H1 (cell line): Measurements from ENCODE around the gene FAM53B.

Experiments used
- CBX5 ChIP-seq: fragments of 300-800, 300-1000 bp; sonication (generic); IDR thresholded peaks from 2 replicates; pipeline ENCODE4 v1.7.1; 2016; ENCODE audit warnings: antibody characterized with exemption, low read length, low read depth
- CTCF ChIP-seq, 3 experiments: IDR thresholded peaks; 1 replicate in 2 of 3; 2 replicates in 1 of 3; pipeline versions ENCODE4 v1.5.1 to v1.6.1; 2011; ENCODE audit warnings: low read length in 3 of 3, mild to moderate bottlenecking in 3 of 3, inconsistent platforms in 2 of 3, low read depth in 1 of 3, moderate library complexity in 1 of 3; ENCODE audit not compliant: insufficient read depth in 1 of 3; ENCODE audit errors: control extremely low read depth in 1 of 3
- EP300 ChIP-seq, 2 experiments: IDR thresholded peaks; 1 replicate in 1 of 2; 2 replicates in 1 of 2; pipeline ENCODE4 v1.6.1; 2011 to 2012; ENCODE audit warnings: low read depth in 2 of 2, low read length in 2 of 2, mild to moderate bottlenecking in 2 of 2, borderline replicate concordance in 1 of 2, inconsistent platforms in 1 of 2, moderate library complexity in 1 of 2
- HDAC6 ChIP-seq: IDR thresholded peaks from one replicate; pipeline ENCODE4 v1.7.1; 2012; ENCODE audit warnings: low read depth, mild to moderate bottlenecking, inconsistent platforms, low read length, moderate library complexity
- POLR2A ChIP-seq, 2 experiments: IDR thresholded peaks; 1 replicate in 1 of 2; 2 replicates in 1 of 2; pipeline ENCODE4 v1.6.1; 2011; ENCODE audit warnings: low read depth in 2 of 2, low read length in 2 of 2, mild to moderate bottlenecking in 2 of 2; ENCODE audit errors: control extremely low read depth in 1 of 2
- RAD21 ChIP-seq, 2 experiments: IDR thresholded peaks in 1 of 2; conservative IDR thresholded peaks in 1 of 2; 2 replicates each; pipeline ENCODE4 v1.6.1; 2011; ENCODE audit warnings: low read depth in 2 of 2, low read length in 2 of 2, improper control_type of control experiment in 1 of 2, inconsistent platforms in 1 of 2, mild to moderate bottlenecking in 1 of 2, moderate library complexity in 1 of 2
- YY1 ChIP-seq: IDR thresholded peaks from 2 replicates; pipeline ENCODE4 v1.6.1; 2011; ENCODE audit warnings: low read depth, mild to moderate bottlenecking, low read length

GRCh38 chr10:124596116-124596785 lies 147.9 kb downstream of the FAM53B start:
- TF ChIP-seq YY1 (no peak), CTCF (IDR thresholded peaks at IDR 0.05; ENCODE audit: control extremely low read depth in 1 of 3, insufficient read depth in 1 of 3, low read depth in 1 of 3, low read length in 3 of 3) (no peak), HDAC6 (no peak), EP300 (IDR thresholded peaks at IDR 0.05; ENCODE audit: borderline replicate concordance in 1 of 2, low read depth in 2 of 2, low read length in 2 of 2) (no peak), RAD21 (IDR thresholded peaks at IDR 0.05 in 1 of 2, conservative IDR thresholded peaks at IDR 0.05 in 1 of 2; ENCODE audit: low read depth in 2 of 2, low read length in 2 of 2) (no peak), CBX5 (no peak), POLR2A (IDR thresholded peaks at IDR 0.05; ENCODE audit: control extremely low read depth in 1 of 2, low read depth in 2 of 2, low read length in 2 of 2) (no peak)
